Ovary (tissue), 9 donors: ENCODE data around the gene SOHLH2. TPM values are rescaled to one million over a fixed set of nuclear protein-coding genes. Genes with fewer than 3 reads are reported as not detected.

Experiments used
- DNase-seq, 5 donors: peaks; one replicate each; pipeline ENCODE4 v3.0.0-alpha.2; 2019 to 2020
- H3K27ac ChIP-seq, 2 donors: fragments of 200-600 bp; one replicate each; pipeline versions ENCODE4 v1.5.1 to v1.8.0; 2019 to 2022
- H3K27me3 ChIP-seq: fragments of 200-600 bp; one replicate; pipeline ENCODE4 v1.8.0; 2022
- H3K36me3 ChIP-seq: fragments of 200-600 bp; sonication (generic); one replicate; pipeline ENCODE4 v1.5.1; 2019
- H3K4me1 ChIP-seq: one replicate; pipeline ENCODE4 v1.8.1; 2013; ENCODE audit warnings: mild to moderate bottlenecking, moderate library complexity; ENCODE audit not compliant: insufficient read depth
- H3K4me3 ChIP-seq: fragments of 200-600 bp; sonication (generic); one replicate; pipeline ENCODE4 v1.5.1; 2017
- H3K9me3 ChIP-seq, 2 donors: fragments of 200-600 bp in 1 of 2; sonication (generic) in 1 of 2; one replicate each; pipeline versions ENCODE4 v1.5.1 to v1.8.1; 2013 to 2019; ENCODE audit warnings: mild to moderate bottlenecking in 1 of 2, moderate library complexity in 1 of 2
- CTCF ChIP-seq, 3 donors: fragments of 450-650 bp in 2 of 3; fragments of 200-600 bp in 1 of 3; IDR thresholded peaks; one replicate each; pipeline versions ENCODE4 v1.5.1 to v1.8.0; 2016 to 2022; ENCODE audit warnings: antibody characterized with exemption in 3 of 3, mild to moderate bottlenecking in 1 of 3
- EP300 ChIP-seq: sonication (generic); formaldehyde crosslinking; IDR thresholded peaks from one replicate; pipeline ENCODE4 v1.6.1; 2017; ENCODE audit warnings: antibody characterized with exemption
- POLR2A ChIP-seq: fragments of 450-650 bp; IDR thresholded peaks from one replicate; pipeline ENCODE4 v1.6.1; 2017; ENCODE audit warnings: antibody characterized with exemption, mild to moderate bottlenecking, moderate library complexity
- WGBS, 3 donors: extraction: QIAGEN DNeasy Blood & Tissue Kit in 1 of 3; methylation state at CpG; one replicate each; pipeline versions ENCODE4 v1.1.5 to v1.1.7; 2013 to 2017; 5-methylcytosine and 5-hydroxymethylcytosine counted together
- intact Hi-C, 4 donors: fragments of 100-400 bp; cut with DNase I; formaldehyde crosslinking; loops; one replicate each; pipeline versions ENCODE4 v1.11.0 to v1.15.1; 2022 to 2023
- polyA plus RNA-seq, 2 donors: library from polyadenylated mRNA; stranded (reverse); fragments of 200-250 nt in 1 of 2; fragments of 350-450 nt in 1 of 2; fragmentation: Illumina TruSeq in 1 of 2; extraction: RNeasy Lipid Tissue Mini Kit (QIAGEN cat#74804) in 1 of 2; gene quantifications; one replicate each; pipeline ENCODE4 v1.2.3, GENCODE V29; 2013 to 2014
- total RNA-seq, 7 donors: library from RNA; depleted of rRNA in 2 of 7; stranded (reverse); fragments of >200 nt in 2 of 7; fragmentation: NEBNext Ultra II Directional in 3 of 7; extraction: Animal tissue kit (Norgen Biotek cat#: 25700) in 3 of 7; gene quantifications; one replicate each; pipeline versions ENCODE4 v1.1.0 to v1.2.4, GENCODE V29; 2016 to 2023
- donor health status: DM: no; HTN: no; CAD: no; lungs with moderate emphysema.
- donor health status: DM: no; HTN: no; CAD: no.
- donor health status: Bipolar disorder and iron deficiency.
- donor health status: DM: yes; HTN: yes; CAD: no.
- donor health status: DM: no; HTN: no; CAD: no.
- donor health status: DM: yes; HTN: yes; CAD: no.

The SOHLH2 gene
- total and polyA plus RNA-seq, 9 donors: 0.11 to 1.0 (median 0.42) TPM; not detected in 3

- WGBS, 3 donors: 82 to 87% (median 85%) methylated on average over 1 of the region's 1 CpG
- intact Hi-C loops: no loop called here
- Histone ChIP-seq H3K27ac (no peak overlapping the region), H3K27me3 (no peaks in the 10 kb centered on the region), H3K4me3 (no peak overlapping the region), H3K9me3 (no peaks in the 10 kb centered on the region), H3K36me3 (no peaks in the 10 kb centered on the region), H3K4me1 (no peaks in the 10 kb centered on the region)
- DNase-seq: no peak
- TF ChIP-seq POLR2A (no peak), CTCF (IDR thresholded peaks at IDR 0.05) (no peak), EP300 (no peak)
These were observed 10.4 kb upstream of the SOHLH2 start for GRCh38 chr13:36224730-36225129.

- Histone ChIP-seq H3K4me3 (no peak overlapping the region), H3K27me3 (no peaks in the 10 kb centered on the region), H3K36me3 (no peaks in the 10 kb centered on the region), H3K9me3 (no peaks in the 10 kb centered on the region), H3K4me1 (no peaks in the 10 kb centered on the region), H3K27ac (no peak overlapping the region)
- no peak for DNase-seq
- intact Hi-C loops: no loop called here
- TF ChIP-seq EP300 (no peak), CTCF (IDR thresholded peaks at IDR 0.05) (no peak), POLR2A (no peak)
These were observed 5.5 kb upstream of the SOHLH2 start for GRCh38 chr13:36219883-36220282.

DNA sequence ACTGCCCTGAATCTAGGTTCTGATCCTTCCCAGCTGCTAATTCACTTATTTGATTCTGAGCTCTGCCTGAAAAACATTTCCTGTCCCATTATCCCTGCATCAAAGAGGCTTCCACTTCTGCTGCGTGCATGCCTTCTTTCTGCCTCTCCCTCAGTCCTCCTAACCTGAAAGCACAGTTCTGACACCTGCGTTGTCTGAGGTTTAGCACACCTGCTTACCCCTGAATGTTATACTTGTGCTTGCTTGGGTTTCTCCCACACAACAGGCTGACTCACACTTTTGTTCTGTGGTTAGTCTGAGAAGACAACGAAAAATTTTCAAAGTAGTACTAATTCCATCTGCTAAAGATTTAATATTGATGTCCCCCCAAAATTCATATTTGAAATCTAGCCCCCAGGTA lies 3.1 kb upstream of the SOHLH2 start:
- Histone ChIP-seq H3K27ac (no peak overlapping the region), H3K9me3 (no peaks in the 10 kb centered on the region), H3K27me3 (no peaks in the 10 kb centered on the region), H3K4me3 (no peak overlapping the region), H3K36me3 (no peaks in the 10 kb centered on the region), H3K4me1 (no peaks in the 10 kb centered on the region)
- WGBS, 3 donors: 73 to 77% (median 77%) methylated on average over 3 of the region's 3 CpGs
- no peak for TF ChIP-seq EP300
- no peak for TF ChIP-seq CTCF (IDR thresholded peaks at IDR 0.05)
- TF ChIP-seq POLR2A: no peak
- intact Hi-C loops: no loop called here
- no peak for DNase-seq

DNA sequence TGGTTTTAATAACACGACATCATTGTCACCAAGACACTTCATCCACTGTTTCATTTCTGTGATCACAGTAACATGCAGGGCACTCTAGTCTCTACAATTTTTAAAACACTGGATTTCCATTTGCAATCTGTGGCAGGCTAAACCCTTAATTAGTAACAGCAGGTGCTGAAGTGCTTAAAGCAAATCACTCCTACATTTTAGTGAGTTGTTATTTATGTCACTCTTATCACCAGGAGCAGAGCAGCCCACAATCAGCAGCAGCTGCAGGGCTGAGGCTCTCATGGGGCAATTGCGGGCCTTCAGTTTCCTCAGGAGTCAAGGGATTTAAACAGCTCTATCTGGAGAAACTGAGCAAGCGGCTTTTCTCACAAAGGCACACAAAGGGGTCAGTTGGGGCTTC lies 1.6 kb downstream of the SOHLH2 start:
- DNase-seq: no peak
- H3K9me3 ChIP-seq: no peaks in the 10 kb centered on the region
- H3K4me3 ChIP-seq: no peak overlapping the region
- WGBS, 3 donors: 30 to 58% (median 34%) methylated on average over 3 of the region's 3 CpGs
- no peaks in the 10 kb centered on the region for H3K4me1 ChIP-seq
- no peaks in the 10 kb centered on the region for H3K36me3 ChIP-seq
- TF ChIP-seq CTCF (IDR thresholded peaks at IDR 0.05) (no peak), POLR2A (no peak), EP300 (no peak)
- no peaks in the 10 kb centered on the region for H3K27me3 ChIP-seq
- intact Hi-C loops: no loop called here
- no peak overlapping the region for H3K27ac ChIP-seq

GRCh38 chr13:36211567-36211966 lies 2.8 kb downstream of the SOHLH2 start:
- Histone ChIP-seq H3K4me3 (no peak overlapping the region), H3K4me1 (no peaks in the 10 kb centered on the region), H3K27ac (no peak overlapping the region), H3K36me3 (no peaks in the 10 kb centered on the region), H3K9me3 (no peaks in the 10 kb centered on the region), H3K27me3 (no peaks in the 10 kb centered on the region)
- TF ChIP-seq EP300: no peak
- TF ChIP-seq POLR2A: no peak
- TF ChIP-seq CTCF (IDR thresholded peaks at IDR 0.05): no peak
- intact Hi-C loops: no loop called here
- DNase-seq: no peak
- WGBS, 3 donors: 74 to 91% (median 80%) methylated on average over 4 of the region's 4 CpGs
